ENCODE results near the gene PIGC. TPM values are rescaled to one million over a fixed set of nuclear protein-coding genes. Genes with fewer than 3 reads are reported as not detected.

The PIGC gene
- total RNA-seq, 4 donors from 2014 or later = 19.4 to 23.4 (median 20.9) TPM

- no peak for TF ChIP-seq CTCF (IDR thresholded peaks at IDR 0.05)
- no peak for TF ChIP-seq POLR2A (IDR thresholded peaks at IDR 0.05)
- 80 to 93% methylated on average over 3 to 5 of the region's 5 CpGs for WGBS, 2 donors
- DNase-seq = peak; percentile 23 to 38
- Histone ChIP-seq H3K36me3 (no peaks in the 10 kb centered on the region), H3K27ac (no peak overlapping the region), H3K9me3 (no peaks in the 10 kb centered on the region), H3K27me3 (no peaks in the 10 kb centered on the region), H3K4me1 (peaks cover 0 to 9% of the 10 kb centered on the region in 2 donors), H3K4me3 (replicated peaks in 1 of 3) (no peak overlapping the region)
- intact Hi-C loops (cut with DNase I) = no loop called here
Observed at GRCh38 chr1:172421974-172422604, 21.8 kb downstream of the PIGC start.

GRCh38 chr1:172420385-172420784 lies 23.5 kb downstream of the PIGC start, which contains the start of gene C1orf105:
Gene C1orf105 (plus strand): TSS chr1:172420685. CDS start chr1:172420886, 201 bp downstream.
- no peak within 1 kb of the TSS for H3K27ac ChIP-seq
- DNase-seq = no peak
- no peaks in the 10 kb centered on the region for H3K9me3 ChIP-seq
- H3K4me1 ChIP-seq = peaks cover 0 to 9% of the 10 kb centered on the region in 2 donors
- TF ChIP-seq CTCF (IDR thresholded peaks at IDR 0.05) (no peak), POLR2A (IDR thresholded peaks at IDR 0.05) (no peak)
- 94 to 95% methylated on average over 1 of the region's 1 CpG for WGBS, 2 donors
- H3K36me3 ChIP-seq = no peaks in the 10 kb centered on the region
- H3K27me3 ChIP-seq = no peaks in the 10 kb centered on the region
- intact Hi-C loops (cut with DNase I) = no loop called here
- H3K4me3 ChIP-seq (replicated peaks in 1 of 3) = no peak within 1 kb of the TSS

GRCh38 chr1:172417557-172417956 lies 26.3 kb downstream of the PIGC start:
- H3K27me3 ChIP-seq = no peaks in the 10 kb centered on the region
- 96 to 98% methylated on average over 1 of the region's 1 CpG for WGBS, 2 donors
- no peak overlapping the region for H3K27ac ChIP-seq
- TF ChIP-seq POLR2A (IDR thresholded peaks at IDR 0.05) (no peak), CTCF (IDR thresholded peaks at IDR 0.05) (no peak)
- peaks cover 0 to 9% of the 10 kb centered on the region in 2 donors for H3K4me1 ChIP-seq
- no peaks in the 10 kb centered on the region for H3K9me3 ChIP-seq
- DNase-seq = no peak
- intact Hi-C loops (cut with DNase I) = no loop called here
- no peak overlapping the region for H3K4me3 ChIP-seq (replicated peaks in 1 of 3)
- no peaks in the 10 kb centered on the region for H3K36me3 ChIP-seq

GRCh38 chr1:172416496-172417035 lies 27.3 kb downstream of the PIGC start:
- intact Hi-C loops (cut with DNase I) = no loop called here
- TF ChIP-seq CTCF (IDR thresholded peaks at IDR 0.05) (no peak), POLR2A (IDR thresholded peaks at IDR 0.05) (no peak)
- Histone ChIP-seq H3K27me3 (no peaks in the 10 kb centered on the region), H3K36me3 (no peaks in the 10 kb centered on the region), H3K4me3 (replicated peaks in 1 of 3) (no peak overlapping the region), H3K4me1 (peaks cover 0 to 1% of the 10 kb centered on the region in 2 donors), H3K27ac (no peak overlapping the region), H3K9me3 (no peaks in the 10 kb centered on the region)
- DNase-seq = no peak
- WGBS, 2 donors = 80 to 87% methylated on average over 4 of the region's 4 CpGs

- DNase-seq = no peak
- intact Hi-C loops (cut with DNase I) = no loop called here
- Histone ChIP-seq H3K9me3 (no peaks in the 10 kb centered on the region), H3K27ac (no peak overlapping the region), H3K27me3 (no peaks in the 10 kb centered on the region), H3K4me1 (no peaks in the 10 kb centered on the region), H3K36me3 (no peaks in the 10 kb centered on the region), H3K4me3 (replicated peaks in 1 of 3) (no peak overlapping the region)
- TF ChIP-seq POLR2A (IDR thresholded peaks at IDR 0.05) (no peak), CTCF (IDR thresholded peaks at IDR 0.05) (no peak)
Observed at GRCh38 chr1:172414331-172414730, 29.5 kb downstream of the PIGC start.

All from thyroid gland (tissue), 4 donors.